SK-N-SH treated with all-trans-retinoic acid at 6 μM for 48 hours (cell line): Measurements from ENCODE around the gene MILR1.
"Not testable (repeated sequence)": the region's sequence is repeated elsewhere in the genome, so short reads cannot be mapped to it uniquely, and the experiment has no call there.

ENCODE experiments used
- ARNTL ChIP-seq: fragments of 450-650 bp; formaldehyde crosslinking; IDR thresholded peaks from 2 replicates; pipeline ENCODE4 v1.5.0; 2020; ENCODE audit warnings: low read depth, mild to moderate bottlenecking, moderate library complexity, borderline replicate concordance
- BACH2 ChIP-seq: fragments of 250-450 bp; sonication (Bioruptor Pico); IDR thresholded peaks from 2 replicates; pipeline ENCODE4 v1.9.0; 2021; ENCODE audit warnings: mild to moderate bottlenecking, borderline replicate concordance
- CREB5 ChIP-seq: fragments of 250-450 bp; sonication (Bioruptor Pico); IDR thresholded peaks from 2 replicates; pipeline ENCODE4 v1.5.1; 2020; ENCODE audit warnings: low read depth, mild to moderate bottlenecking, moderate library complexity
- CSDC2 ChIP-seq: fragments of 250-450 bp; sonication (Bioruptor Pico); IDR thresholded peaks from 2 replicates; pipeline ENCODE4 v1.5.0; 2020; ENCODE audit warnings: mild to moderate bottlenecking, moderate library complexity
- CSRNP3 ChIP-seq: fragments of 250-450 bp; sonication (Bioruptor Pico); IDR thresholded peaks from 2 replicates; pipeline ENCODE4 v1.5.1; 2021; ENCODE audit warnings: mild to moderate bottlenecking, moderate library complexity
- PATZ1 ChIP-seq: fragments of 250-450 bp; sonication (Bioruptor Pico); IDR thresholded peaks from 2 replicates; pipeline ENCODE4 v1.8.0; 2020; ENCODE audit warnings: mild to moderate bottlenecking, moderate library complexity, borderline replicate concordance
- ZC3H10 ChIP-seq: fragments of 250-450 bp; sonication (Bioruptor Pico); IDR thresholded peaks from 2 replicates; pipeline ENCODE4 v1.5.1; 2021; ENCODE audit warnings: mild to moderate bottlenecking, moderate library complexity

- not testable (repeated sequence) for TF ChIP-seq BACH2 (CRISPR knock-in tag); CREB5 (CRISPR knock-in tag); ZC3H10; PATZ1; CSRNP3; CSDC2 (CRISPR knock-in tag); ARNTL (CRISPR knock-in tag)
Measured at GRCh38 chr17:64466834-64467233, 17.9 kb downstream of the MILR1 start.
